Activated naive CD4-positive, alpha-beta T cell treated with Interleukin-2 at 50 U/mL for 16 hours (primary cell): ENCODE measurements around the gene RBM25.
"Not testable (repeated sequence)": the region's sequence is repeated elsewhere in the genome, so short reads cannot be mapped to it uniquely, and the experiment has no call there.

ENCODE experiments used
- DNase-seq: peaks from one replicate; pipeline ENCODE4 v3.0.0-alpha.2; 2020

The RBM25 gene

GRCh38 chr14:73058224-73058921 is at the start of gene RBM25:
RBM25 (plus strand) TSS chr14:73058534; CDS start chr14:73071642, 13,108 bp downstream.
- peak; percentile 96 for DNase-seq

GRCh38 chr14:73011189-73011588 is 47.1 kb upstream of the RBM25 start:
- not testable (repeated sequence) for DNase-seq

- no peak for DNase-seq
Measured at GRCh38 chr14:73014105-73014504, 44.2 kb upstream of the RBM25 start.

GRCh38 chr14:73015552-73015951 is 42.8 kb upstream of the RBM25 start:
- not testable (repeated sequence) for DNase-seq

DNA sequence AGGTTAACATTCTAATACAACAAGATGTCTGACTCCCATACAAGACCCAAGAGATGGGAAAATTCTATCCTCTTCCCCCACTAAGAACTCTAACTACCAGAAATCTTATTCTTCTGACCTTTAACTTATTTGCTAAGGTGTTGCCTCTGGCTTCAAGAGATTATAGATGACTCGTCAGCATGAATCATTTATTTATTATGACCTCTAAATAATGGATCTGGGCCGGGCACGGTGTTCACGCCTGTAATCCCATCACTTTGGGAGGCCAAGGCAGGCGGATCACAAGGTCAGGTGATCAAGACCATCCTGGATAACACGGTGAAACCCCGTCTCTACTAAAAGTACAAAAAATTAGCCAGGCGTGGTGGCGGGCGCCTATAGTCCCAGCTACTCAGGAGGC is 42.3 kb upstream of the RBM25 start:
- not testable (repeated sequence) for DNase-seq

DNA sequence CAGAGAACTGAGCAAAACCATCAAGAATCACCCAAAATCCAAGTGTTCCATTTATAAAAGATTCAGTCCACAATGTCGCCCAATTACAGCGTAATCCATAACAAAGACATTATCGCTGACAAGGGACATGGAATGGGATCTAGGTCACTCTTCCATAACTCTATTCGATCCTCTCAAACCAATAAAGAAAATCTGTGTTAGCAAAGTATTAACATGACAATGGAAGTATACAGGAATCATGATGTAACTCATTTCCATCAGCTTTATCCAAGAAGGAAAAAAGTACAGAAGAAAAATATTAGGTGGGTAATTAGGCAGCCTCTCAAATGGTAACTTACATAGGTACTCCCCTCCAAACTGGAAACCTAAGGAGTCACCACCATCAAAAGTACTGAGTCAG is 36.3 kb upstream of the RBM25 start:
- no peak for DNase-seq

DNA sequence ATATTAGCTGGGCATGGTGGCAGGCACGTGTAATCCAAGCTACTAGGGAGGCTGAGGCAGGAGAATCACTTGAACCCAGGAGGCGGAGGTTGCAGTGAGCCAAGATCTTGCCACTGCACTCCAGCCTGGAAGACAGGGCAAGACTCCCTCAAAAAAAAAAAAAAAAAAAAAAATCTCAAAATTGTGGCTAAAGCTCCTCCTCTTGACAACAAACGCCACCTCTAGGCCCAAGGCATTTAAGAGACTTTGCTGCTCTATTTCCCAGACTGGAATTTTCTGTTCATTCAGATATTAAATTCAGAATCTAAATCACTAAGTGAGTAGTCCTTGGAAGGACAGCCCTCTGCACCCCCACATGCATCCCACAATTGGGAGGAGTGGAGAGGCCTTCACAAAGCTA is 32.8 kb upstream of the RBM25 start:
- no peak for DNase-seq

- peak; percentile 3 for DNase-seq
Measured at GRCh38 chr14:73026243-73026844, 32.0 kb upstream of the RBM25 start.

- peak; percentile 92 for DNase-seq
Measured at GRCh38 chr14:73026845-73027542, 31.3 kb upstream of the RBM25 start, which contains the start of gene ZFYVE1. ZFYVE1 (minus strand) TSS chr14:73027106; CDS start chr14:73024508, 2,598 bp downstream.

GRCh38 chr14:73027546-73027945 is 30.8 kb upstream of the RBM25 start:
- DNase-seq = no peak

GRCh38 chr14:73027984-73028383 is 30.4 kb upstream of the RBM25 start:
- DNase-seq = no peak

DNA sequence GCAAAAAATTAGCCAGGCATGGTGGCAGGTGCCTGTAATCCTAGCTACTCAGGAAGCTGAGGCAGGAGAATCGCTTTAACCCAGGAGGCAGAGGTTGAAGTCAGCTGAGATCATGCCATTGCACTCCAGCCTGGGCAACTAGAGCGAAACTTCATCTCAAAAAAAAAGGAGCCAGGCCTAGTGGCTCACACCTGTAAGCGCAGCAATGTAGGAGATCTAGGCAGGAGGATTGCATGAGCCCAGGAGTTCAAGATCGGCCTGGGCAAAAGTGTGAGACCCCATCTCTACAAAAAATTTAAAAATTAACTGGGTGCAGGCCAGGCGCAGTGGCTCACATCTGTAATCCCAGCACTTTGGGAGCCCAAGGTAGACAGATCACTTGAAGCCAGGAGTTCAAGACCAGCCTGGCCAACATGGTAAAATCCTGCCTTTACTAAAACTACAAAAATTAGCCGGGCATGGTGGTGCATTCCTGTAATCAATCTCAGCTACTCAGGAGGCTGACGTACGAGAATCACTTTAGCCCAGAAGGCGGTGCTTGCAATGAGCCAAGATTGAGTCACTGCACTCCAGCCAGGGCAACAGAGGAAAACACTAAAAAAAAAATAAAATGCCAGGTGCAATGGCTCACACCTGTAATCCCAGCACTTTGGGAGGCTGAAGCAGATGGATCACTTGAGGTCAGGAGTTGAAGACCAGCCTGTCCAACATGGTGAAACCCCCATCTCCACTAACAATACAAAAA is 21.5 kb upstream of the RBM25 start:
- not testable (repeated sequence) for DNase-seq

- DNase-seq = no peak
Measured at GRCh38 chr14:73047808-73048207, 10.5 kb upstream of the RBM25 start.

DNA sequence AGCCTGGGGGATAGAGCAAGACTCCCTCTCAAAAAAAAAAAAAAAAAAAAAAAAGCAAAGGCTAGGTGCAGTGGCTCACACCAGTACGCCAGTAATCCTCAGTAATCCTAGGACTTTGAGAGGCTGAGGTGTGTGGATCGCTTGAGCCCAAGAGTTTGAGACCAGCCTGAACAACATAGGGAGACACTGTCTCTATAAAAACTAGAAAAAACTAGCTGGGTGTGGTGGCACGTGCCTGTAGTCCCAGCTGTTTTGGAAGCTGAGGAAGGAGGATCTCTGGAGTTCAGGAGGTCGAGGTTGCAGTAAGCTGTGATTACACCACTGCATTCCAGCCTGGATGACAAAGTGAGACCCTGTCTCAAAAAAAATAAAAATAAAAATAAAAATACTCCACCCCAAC is 8.9 kb upstream of the RBM25 start:
- no peak for DNase-seq

DNA sequence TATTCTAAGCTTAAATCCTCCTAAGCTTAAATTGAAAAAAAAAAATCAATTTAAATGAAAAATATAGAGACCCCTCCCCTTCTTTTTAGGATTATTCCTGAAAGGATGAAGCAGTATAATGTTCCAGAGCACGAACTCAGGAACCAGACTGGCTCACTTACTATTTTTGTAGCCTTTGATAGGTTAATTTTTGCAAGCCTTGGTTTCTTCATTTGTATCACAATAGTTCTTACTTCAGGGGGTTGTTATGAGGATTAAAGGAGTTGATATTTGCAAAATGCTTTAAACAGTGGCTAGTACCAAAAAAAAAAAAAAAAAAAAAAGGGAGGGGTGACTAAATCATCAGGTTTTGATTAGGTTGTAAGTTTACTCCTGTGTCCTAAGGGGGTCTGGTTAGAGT is 3.1 kb upstream of the RBM25 start:
- DNase-seq = no peak

- DNase-seq = no peak
Measured at GRCh38 chr14:73057944-73058223, 450 bp upstream of the RBM25 start.

DNA sequence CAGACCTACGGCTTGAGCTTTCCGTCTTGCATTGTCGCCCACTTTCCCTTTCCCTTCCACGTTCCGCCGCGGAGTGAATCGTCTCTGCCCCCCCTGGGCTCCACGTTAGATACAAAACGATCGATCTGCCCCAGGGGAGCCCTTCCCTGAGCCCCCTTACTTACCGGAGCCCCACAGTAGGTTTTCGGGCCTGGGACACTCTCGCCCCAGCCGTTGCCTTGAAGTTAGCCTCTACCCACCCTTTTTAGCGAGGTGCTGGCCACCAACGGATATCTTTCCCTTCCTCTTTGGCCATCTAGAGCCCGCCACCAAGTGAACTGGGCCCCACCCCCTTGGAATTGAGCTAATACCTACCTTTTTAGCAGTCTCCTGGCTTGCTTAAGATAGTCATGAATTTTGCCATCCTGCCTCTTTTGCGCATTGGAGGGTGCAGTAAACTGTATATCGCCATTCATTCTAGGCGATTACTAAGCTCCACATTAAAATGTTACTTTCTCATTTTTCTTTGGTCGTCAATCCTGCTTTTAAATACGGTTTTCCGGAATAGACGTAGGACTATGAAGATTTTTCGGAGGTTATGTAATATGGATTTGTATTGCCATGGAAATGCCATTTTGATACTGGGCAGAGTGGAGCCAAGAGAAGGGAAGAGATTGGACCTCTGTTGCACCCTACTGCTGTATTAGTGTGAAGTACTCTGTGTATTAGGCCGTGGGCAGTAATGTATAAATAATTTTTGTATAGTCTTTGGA is 764 bp downstream of the RBM25 start:
- no peak for DNase-seq

- DNase-seq = no peak
Measured at GRCh38 chr14:73069585-73069984, 11.3 kb downstream of the RBM25 start.

GRCh38 chr14:73091044-73091443 is 32.7 kb downstream of the RBM25 start:
- no peak for DNase-seq

DNA sequence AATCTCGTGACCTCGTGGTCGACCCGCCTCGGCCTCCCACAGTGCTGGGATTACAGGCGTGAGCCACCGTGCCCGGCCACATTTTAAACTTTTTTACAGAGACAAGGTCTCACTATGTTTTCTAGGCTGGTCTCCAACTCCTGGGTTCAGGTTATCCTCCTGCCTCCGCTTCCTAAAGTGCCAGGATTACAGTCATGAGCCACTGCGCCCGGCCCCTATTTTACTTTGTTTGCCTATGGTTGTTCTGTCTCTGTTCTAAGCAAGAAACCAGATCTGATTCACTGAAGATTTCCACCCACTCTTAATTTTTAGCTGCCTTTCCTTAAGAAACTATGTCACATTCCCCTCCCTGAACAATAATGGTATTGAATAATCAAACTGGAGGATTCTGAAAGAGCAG is 39.1 kb downstream of the RBM25 start:
- DNase-seq = no peak

DNA sequence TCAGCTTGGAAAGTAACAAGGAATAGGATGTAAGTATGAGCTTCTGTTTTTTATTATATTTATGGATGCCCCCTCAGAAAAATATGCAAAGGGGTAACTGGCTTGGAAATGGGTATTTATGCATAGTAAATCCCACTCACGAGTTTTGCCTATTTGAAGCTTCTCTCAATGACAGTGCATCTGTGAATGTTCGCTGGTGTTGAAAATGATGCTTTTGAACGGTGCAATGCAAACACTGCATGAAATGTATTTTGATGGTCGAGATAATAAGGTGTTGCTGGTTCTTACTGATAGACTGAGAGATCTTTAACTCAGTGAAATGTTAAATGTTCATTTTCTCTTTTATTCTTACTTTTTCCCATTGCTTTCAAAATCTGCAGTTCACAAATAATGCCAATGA is 42.0 kb downstream of the RBM25 start:
- DNase-seq = no peak

DNA sequence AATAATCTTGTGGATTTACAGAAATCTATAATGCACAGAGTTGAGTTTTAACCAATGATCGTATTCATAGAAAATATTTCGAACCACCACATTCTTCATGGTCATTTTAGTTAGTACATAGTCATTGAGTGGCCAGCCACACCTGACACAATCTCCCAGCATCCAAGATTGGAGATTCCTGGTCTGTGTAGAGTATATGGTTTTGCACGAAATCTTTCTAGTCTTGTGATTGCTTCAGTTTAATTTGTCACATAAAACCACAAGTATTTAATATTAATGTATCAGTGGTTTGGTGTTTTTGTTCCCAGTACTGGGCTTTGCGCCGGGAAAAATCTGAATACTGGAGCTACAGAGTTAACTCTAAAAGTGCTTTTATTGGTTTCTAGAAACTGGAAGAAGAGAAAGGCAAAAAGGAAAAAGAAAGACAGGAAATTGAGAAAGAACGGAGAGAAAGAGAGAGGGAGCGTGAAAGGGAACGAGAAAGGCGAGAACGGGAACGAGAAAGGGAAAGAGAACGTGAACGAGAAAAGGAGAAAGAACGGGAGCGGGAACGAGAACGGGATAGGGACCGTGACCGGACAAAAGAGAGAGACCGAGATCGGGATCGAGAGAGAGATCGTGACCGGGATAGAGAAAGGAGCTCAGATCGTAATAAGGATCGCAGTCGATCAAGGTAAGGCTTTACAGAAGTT is 44.6 kb downstream of the RBM25 start:
- DNase-seq = no peak
